Astrocyte (in vitro differentiated cells and primary cell): ENCODE data around the gene NLGN4Y. TPM values are rescaled to one million over a fixed set of nuclear protein-coding genes. Genes with fewer than 3 reads are reported as not detected.

Source experiments
- DNase-seq: peaks from one replicate; pipeline ENCODE4 v3.0.0-alpha.2; 2010; ENCODE audit warnings: low read depth
- FAIRE-seq: peaks from 2 replicates; lab custom pipeline; 2011; peaks lifted over from hg19 to GRCh38; lab: Jason Lieb, UNC
- H2AFZ ChIP-seq: 2 replicates; pipeline ENCODE4 v1.6.0; 2012; ENCODE audit warnings: low read depth, low read length, inconsistent platforms
- H3K27ac ChIP-seq: 2 replicates; pipeline ENCODE4 v1.5.1; 2011; ENCODE audit warnings: low read depth, low read length, inconsistent platforms
- H3K27me3 ChIP-seq: 2 replicates; pipeline ENCODE4 v1.6.0; 2011; ENCODE audit warnings: low read length, inconsistent platforms; ENCODE audit not compliant: insufficient read depth
- H3K36me3 ChIP-seq: 2 replicates; pipeline ENCODE4 v1.5.1; 2011; ENCODE audit warnings: low read length, inconsistent platforms; ENCODE audit not compliant: insufficient read depth
- H3K4me1 ChIP-seq: 2 replicates; pipeline ENCODE4 v1.5.1; 2011; ENCODE audit warnings: low read length, inconsistent platforms; ENCODE audit not compliant: insufficient read depth
- H3K4me2 ChIP-seq: 2 replicates; pipeline ENCODE4 v1.6.0; 2012; ENCODE audit warnings: low read length, inconsistent platforms
- H3K4me3 ChIP-seq: 2 replicates; pipeline ENCODE4 v1.5.1; 2011; ENCODE audit warnings: low read depth, mild to moderate bottlenecking, low read length, inconsistent platforms; ENCODE audit not compliant: insufficient read depth
- H3K79me2 ChIP-seq: 2 replicates; pipeline ENCODE4 v1.6.0; 2012; ENCODE audit warnings: mild to moderate bottlenecking, low read length, inconsistent platforms; ENCODE audit not compliant: insufficient read depth
- H3K9ac ChIP-seq: 2 replicates; pipeline ENCODE4 v1.6.0; 2012; ENCODE audit warnings: mild to moderate bottlenecking, low read length, inconsistent platforms
- H3K9me3 ChIP-seq: 2 replicates; pipeline ENCODE4 v1.5.1; 2012; ENCODE audit warnings: low read depth, mild to moderate bottlenecking, low read length, inconsistent platforms; ENCODE audit not compliant: insufficient read depth
- H4K20me1 ChIP-seq: 2 replicates; pipeline ENCODE4 v1.6.0; 2012; ENCODE audit warnings: low read length, inconsistent platforms; ENCODE audit not compliant: insufficient read depth
- H3K27ac Mint-ChIP-seq: one replicate; pipeline ENCODE4 v1.8.0; 2021; ENCODE audit warnings: mild to moderate bottlenecking, mixed read lengths; ENCODE audit not compliant: unreplicated experiment
- H3K27me3 Mint-ChIP-seq: one replicate; pipeline ENCODE4 v1.8.0; 2021; ENCODE audit warnings: low read depth, mixed read lengths; ENCODE audit not compliant: unreplicated experiment
- H3K36me3 Mint-ChIP-seq: one replicate; pipeline ENCODE4 v1.8.0; 2021; ENCODE audit warnings: low read depth, mixed read lengths; ENCODE audit not compliant: unreplicated experiment
- H3K4me1 Mint-ChIP-seq: one replicate; pipeline ENCODE4 v1.8.0; 2021; ENCODE audit warnings: low read depth, mixed read lengths; ENCODE audit not compliant: unreplicated experiment
- H3K4me3 Mint-ChIP-seq: one replicate; pipeline ENCODE4 v1.8.0; 2021; ENCODE audit warnings: mild to moderate bottlenecking, moderate library complexity, mixed read lengths; ENCODE audit not compliant: unreplicated experiment
- H3K9me3 Mint-ChIP-seq: one replicate; pipeline ENCODE4 v1.8.0; 2021; ENCODE audit warnings: mild to moderate bottlenecking, mixed read lengths; ENCODE audit not compliant: unreplicated experiment
- EZH2 ChIP-seq: IDR thresholded peaks from 2 replicates; pipeline ENCODE4 v1.6.1; 2012; ENCODE audit warnings: mild to moderate bottlenecking, low read length, inconsistent platforms; ENCODE audit not compliant: insufficient read depth
- total RNA-seq: library from RNA; stranded (reverse); gene quantifications from 2 replicates; pipeline ENCODE4 v1.2.1, GENCODE V29; 2021
- TF ChIP-seq, protein P1 (sequence below): IDR thresholded peaks from 2 replicates; pipeline ENCODE4 v1.5.1; 2011; ENCODE audit warnings: low read depth, mild to moderate bottlenecking, inconsistent platforms, low read length, moderate library complexity; ENCODE audit not compliant: insufficient read depth

The NLGN4Y gene
- total RNA-seq, 1 donor from 2014 or later, result 19.7 TPM

DNA sequence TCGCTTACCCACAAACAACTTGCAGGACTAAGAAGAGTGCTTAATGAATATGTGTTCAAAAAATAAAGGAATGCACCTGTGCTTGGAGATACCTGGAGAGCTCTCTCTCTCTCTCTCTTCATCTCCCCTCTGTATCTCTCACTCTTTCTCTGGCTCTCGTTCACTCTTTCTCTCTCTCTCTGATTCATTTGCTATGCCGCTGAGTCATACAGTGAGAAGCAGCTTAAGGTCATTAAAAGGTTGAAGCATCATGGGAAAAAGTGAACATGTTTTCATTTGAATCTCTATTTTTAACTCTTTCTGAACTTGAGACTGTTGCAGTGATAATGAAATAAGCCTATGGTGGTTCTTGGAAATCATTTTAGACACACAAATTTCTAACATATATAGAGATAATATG lies 277.8 kb downstream of the NLGN4Y start:
- H3K27ac ChIP-seq, result peak overlapping the region; percentile 76
- H2AFZ ChIP-seq, result no peak overlapping the region
- H3K36me3 ChIP-seq, result no peaks in the 10 kb centered on the region
- no peaks in the 10 kb centered on the region for H4K20me1 ChIP-seq
- H3K4me3 ChIP-seq, result no peak overlapping the region
- no peak overlapping the region for H3K27ac Mint-ChIP-seq
- peak overlapping the region; percentile 35 for H3K4me2 ChIP-seq
- H3K4me1 Mint-ChIP-seq, result peaks cover 14% of the 10 kb centered on the region
- H3K36me3 Mint-ChIP-seq, result no peaks in the 10 kb centered on the region
- FAIRE-seq (no peak), DNase-seq (no peak)
- TF ChIP-seq EZH2, result no peak
- TF ChIP-seq, protein P1, sequence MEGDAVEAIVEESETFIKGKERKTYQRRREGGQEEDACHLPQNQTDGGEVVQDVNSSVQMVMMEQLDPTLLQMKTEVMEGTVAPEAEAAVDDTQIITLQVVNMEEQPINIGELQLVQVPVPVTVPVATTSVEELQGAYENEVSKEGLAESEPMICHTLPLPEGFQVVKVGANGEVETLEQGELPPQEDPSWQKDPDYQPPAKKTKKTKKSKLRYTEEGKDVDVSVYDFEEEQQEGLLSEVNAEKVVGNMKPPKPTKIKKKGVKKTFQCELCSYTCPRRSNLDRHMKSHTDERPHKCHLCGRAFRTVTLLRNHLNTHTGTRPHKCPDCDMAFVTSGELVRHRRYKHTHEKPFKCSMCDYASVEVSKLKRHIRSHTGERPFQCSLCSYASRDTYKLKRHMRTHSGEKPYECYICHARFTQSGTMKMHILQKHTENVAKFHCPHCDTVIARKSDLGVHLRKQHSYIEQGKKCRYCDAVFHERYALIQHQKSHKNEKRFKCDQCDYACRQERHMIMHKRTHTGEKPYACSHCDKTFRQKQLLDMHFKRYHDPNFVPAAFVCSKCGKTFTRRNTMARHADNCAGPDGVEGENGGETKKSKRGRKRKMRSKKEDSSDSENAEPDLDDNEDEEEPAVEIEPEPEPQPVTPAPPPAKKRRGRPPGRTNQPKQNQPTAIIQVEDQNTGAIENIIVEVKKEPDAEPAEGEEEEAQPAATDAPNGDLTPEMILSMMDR, result no peak
- peaks cover 20% of the 10 kb centered on the region for H3K4me1 ChIP-seq
- H3K9me3 ChIP-seq, result no peaks in the 10 kb centered on the region
- no peaks in the 10 kb centered on the region for H3K27me3 ChIP-seq
- peak overlapping the region; percentile 47 for H3K9ac ChIP-seq
- H3K79me2 ChIP-seq, result no peaks in the 10 kb centered on the region
- no peaks in the 10 kb centered on the region for H3K27me3 Mint-ChIP-seq
- no peak overlapping the region for H3K4me3 Mint-ChIP-seq
- no peaks in the 10 kb centered on the region for H3K9me3 Mint-ChIP-seq

DNA sequence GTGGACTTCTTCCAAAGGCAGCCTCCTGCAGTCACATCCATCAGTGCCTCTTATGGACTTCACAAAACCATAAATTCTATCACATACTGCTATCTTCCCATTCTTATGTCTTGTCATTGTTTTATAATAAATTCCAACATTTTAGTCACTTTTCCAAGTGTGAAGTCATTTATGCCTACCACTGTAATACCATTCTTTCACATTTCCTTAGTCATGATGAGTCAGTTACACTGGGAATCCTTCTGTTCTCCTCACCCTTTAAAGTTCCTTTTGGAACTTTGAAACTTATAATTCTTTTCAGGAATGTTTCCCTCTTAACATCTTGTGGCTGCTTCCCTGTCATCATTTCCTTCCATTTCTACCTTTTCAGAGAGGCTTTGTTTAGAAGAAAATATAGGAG lies 279.7 kb downstream of the NLGN4Y start:
- Histone ChIP-seq H4K20me1 (no peaks in the 10 kb centered on the region), H3K4me3 (no peak overlapping the region), H3K27me3 (no peaks in the 10 kb centered on the region), H3K4me1 (peaks cover 20% of the 10 kb centered on the region), H3K79me2 (no peaks in the 10 kb centered on the region), H3K27ac (peak overlapping the region; percentile 90), H3K4me2 (peak overlapping the region; percentile 59), H3K36me3 (no peaks in the 10 kb centered on the region), H3K9ac (peak overlapping the region; percentile 61), H3K9me3 (no peaks in the 10 kb centered on the region), H2AFZ (no peak overlapping the region)
- TF ChIP-seq, protein P1, result no peak
- TF ChIP-seq EZH2, result no peak
- H3K4me1 Mint-ChIP-seq, result peaks cover 14% of the 10 kb centered on the region
- no peak overlapping the region for H3K4me3 Mint-ChIP-seq
- no peaks in the 10 kb centered on the region for H3K27me3 Mint-ChIP-seq
- no peak for FAIRE-seq
- H3K36me3 Mint-ChIP-seq, result no peaks in the 10 kb centered on the region
- DNase-seq, result no peak
- peak overlapping the region; percentile 93 for H3K27ac Mint-ChIP-seq
- no peaks in the 10 kb centered on the region for H3K9me3 Mint-ChIP-seq

DNA sequence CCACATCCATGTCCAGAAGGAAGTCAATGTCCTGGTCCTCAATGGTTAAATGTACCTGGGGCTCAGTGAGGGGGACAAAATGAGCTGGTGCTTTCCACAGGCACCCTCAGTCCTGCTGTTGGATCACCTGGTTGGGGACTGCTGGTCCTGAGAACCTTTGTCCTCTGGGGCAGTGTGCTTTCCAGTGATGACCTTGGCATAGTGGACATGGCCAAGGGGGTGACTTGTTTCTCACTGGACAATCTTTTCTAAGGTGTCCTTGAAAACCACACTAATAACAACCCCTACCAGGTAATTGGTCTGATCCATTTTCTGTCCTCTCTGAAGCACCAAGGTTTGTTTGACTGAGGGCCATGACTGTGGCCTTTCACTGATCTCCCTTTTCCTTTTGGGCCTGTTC lies 294.1 kb downstream of the NLGN4Y start:
- no peaks in the 10 kb centered on the region for H3K36me3 ChIP-seq
- FAIRE-seq, result no peak

More for the DNA sequence above, 294.1 kb downstream of the NLGN4Y start:
- no peak overlapping the region for H3K4me3 Mint-ChIP-seq
- Histone ChIP-seq H3K4me2 (no peak overlapping the region), H2AFZ (no peak overlapping the region), H3K27me3 (no peaks in the 10 kb centered on the region), H3K9ac (no peak overlapping the region), H3K4me1 (peaks cover 15% of the 10 kb centered on the region), H4K20me1 (no peaks in the 10 kb centered on the region), H3K79me2 (no peaks in the 10 kb centered on the region), H3K4me3 (no peak overlapping the region), H3K9me3 (no peaks in the 10 kb centered on the region), H3K27ac (no peak overlapping the region)
- H3K9me3 Mint-ChIP-seq, result no peaks in the 10 kb centered on the region
- TF ChIP-seq EZH2, result no peak
- TF ChIP-seq, protein P1, result no peak
- DNase-seq, result no peak
- H3K36me3 Mint-ChIP-seq, result no peaks in the 10 kb centered on the region
- peaks cover 11% of the 10 kb centered on the region for H3K4me1 Mint-ChIP-seq
- H3K27ac Mint-ChIP-seq, result no peak overlapping the region
- H3K27me3 Mint-ChIP-seq, result no peaks in the 10 kb centered on the region
